ENCODE measurements around the gene C2orf74. TPM values are rescaled to one million over a fixed set of nuclear protein-coding genes. Genes with fewer than 3 reads are reported as not detected.
"Not testable (repeated sequence)": the region's sequence is repeated elsewhere in the genome, so short reads cannot be mapped to it uniquely, and the experiment has no call there.

Gene C2orf74
- total RNA-seq, 1 donor from 2014 or later = 8.7 TPM

GRCh38 chr2:61178603-61179545 is 16.9 kb downstream of the C2orf74 start:
- intact Hi-C loops (cut with micrococcal nuclease) = loop anchor here (2.0 to 5.0 kb wide), 2 partner anchors 297 to 422 kb away; partner anchors contain the start of genes PAPOLG and REL
- Mint-ChIP-seq H3K36me3 (ENCODE audit: low read depth) (peaks cover 51% of the 10 kb centered on the region), H3K4me3 (peak overlapping the region; percentile 95), H3K4me1 (peaks cover 59% of the 10 kb centered on the region), H3K27me3 (peaks cover 9% of the 10 kb centered on the region), H3K9me3 (no peaks in the 10 kb centered on the region), H3K27ac (peak overlapping the region; percentile 97)
- peak; percentile 64 for DNase-seq

- intact Hi-C loops (cut with micrococcal nuclease) = loop anchor here (2.0 to 5.0 kb wide), 2 partner anchors 298 to 423 kb away; partner anchors contain the start of genes PAPOLG and REL
- Mint-ChIP-seq H3K4me1 (peaks cover 63% of the 10 kb centered on the region), H3K27ac (peak overlapping the region; percentile 46), H3K9me3 (no peaks in the 10 kb centered on the region), H3K27me3 (peaks cover 7% of the 10 kb centered on the region), H3K36me3 (ENCODE audit: low read depth) (peaks cover 59% of the 10 kb centered on the region), H3K4me3 (peak overlapping the region; percentile 95)
- no peak for DNase-seq
Observed at GRCh38 chr2:61179701-61180639, 18.0 kb downstream of the C2orf74 start.

- peaks cover 66% of the 10 kb centered on the region for H3K36me3 Mint-ChIP-seq (ENCODE audit: low read depth)
- peak overlapping the region; percentile 95 for H3K4me3 Mint-ChIP-seq
- no peak for DNase-seq
- H3K27me3 Mint-ChIP-seq = peaks cover under 1% of the 10 kb centered on the region
- peaks cover 64% of the 10 kb centered on the region for H3K4me1 Mint-ChIP-seq
- H3K9me3 Mint-ChIP-seq = no peaks in the 10 kb centered on the region
- intact Hi-C loops (cut with micrococcal nuclease) = no loop called here
- H3K27ac Mint-ChIP-seq = no peak overlapping the region
Observed at GRCh38 chr2:61180686-61181085, 18.7 kb downstream of the C2orf74 start.

- H3K36me3 Mint-ChIP-seq (ENCODE audit: low read depth) = peaks cover 74% of the 10 kb centered on the region
- H3K4me3 Mint-ChIP-seq = peak overlapping the region; percentile 95
- no peaks in the 10 kb centered on the region for H3K27me3 Mint-ChIP-seq
- peak overlapping the region; percentile 48 for H3K27ac Mint-ChIP-seq
- peaks cover 59% of the 10 kb centered on the region for H3K4me1 Mint-ChIP-seq
- intact Hi-C loops (cut with micrococcal nuclease) = no loop called here
- H3K9me3 Mint-ChIP-seq = no peaks in the 10 kb centered on the region
- DNase-seq = no peak
Observed at GRCh38 chr2:61181382-61182058, 19.5 kb downstream of the C2orf74 start.

- intact Hi-C loops (cut with micrococcal nuclease) = no loop called here
- Mint-ChIP-seq H3K36me3 (ENCODE audit: low read depth) (peaks cover 79% of the 10 kb centered on the region), H3K4me1 (peaks cover 56% of the 10 kb centered on the region), H3K9me3 (no peaks in the 10 kb centered on the region), H3K27me3 (no peaks in the 10 kb centered on the region), H3K27ac (no peak overlapping the region), H3K4me3 (peak overlapping the region; percentile 21)
- DNase-seq = no peak
Observed at GRCh38 chr2:61182059-61182383, 20.0 kb downstream of the C2orf74 start.

- Mint-ChIP-seq H3K4me3 (no peak overlapping the region), H3K4me1 (peaks cover 50% of the 10 kb centered on the region), H3K27me3 (no peaks in the 10 kb centered on the region), H3K36me3 (ENCODE audit: low read depth) (peaks cover 89% of the 10 kb centered on the region), H3K9me3 (no peaks in the 10 kb centered on the region), H3K27ac (no peak overlapping the region)
- no peak for DNase-seq
- intact Hi-C loops (cut with micrococcal nuclease) = no loop called here
Observed at GRCh38 chr2:61183795-61184194, 21.8 kb downstream of the C2orf74 start.

- H3K27ac Mint-ChIP-seq = no peak overlapping the region
- peaks cover 90% of the 10 kb centered on the region for H3K36me3 Mint-ChIP-seq (ENCODE audit: low read depth)
- DNase-seq = no peak
- intact Hi-C loops (cut with micrococcal nuclease) = no loop called here
- no peaks in the 10 kb centered on the region for H3K9me3 Mint-ChIP-seq
- peaks cover 46% of the 10 kb centered on the region for H3K4me1 Mint-ChIP-seq
- no peaks in the 10 kb centered on the region for H3K27me3 Mint-ChIP-seq
- no peak overlapping the region for H3K4me3 Mint-ChIP-seq
Observed at GRCh38 chr2:61184263-61184662, 22.3 kb downstream of the C2orf74 start.

GRCh38 chr2:61185231-61185728 is 23.3 kb downstream of the C2orf74 start:
- Mint-ChIP-seq H3K27ac (peak overlapping the region; percentile 34), H3K4me1 (peaks cover 36% of the 10 kb centered on the region), H3K27me3 (no peaks in the 10 kb centered on the region), H3K4me3 (no peak overlapping the region), H3K36me3 (ENCODE audit: low read depth) (peaks cover 91% of the 10 kb centered on the region), H3K9me3 (no peaks in the 10 kb centered on the region)
- no peak for DNase-seq
- intact Hi-C loops (cut with micrococcal nuclease) = no loop called here

- DNase-seq = no peak
- intact Hi-C loops (cut with micrococcal nuclease) = no loop called here
- H3K27me3 Mint-ChIP-seq = no peaks in the 10 kb centered on the region
- H3K4me3 Mint-ChIP-seq = no peak overlapping the region
- H3K4me1 Mint-ChIP-seq = peaks cover 26% of the 10 kb centered on the region
- H3K9me3 Mint-ChIP-seq = no peaks in the 10 kb centered on the region
- H3K27ac Mint-ChIP-seq = peak overlapping the region; percentile 68
- H3K36me3 Mint-ChIP-seq (ENCODE audit: low read depth) = peaks cover 87% of the 10 kb centered on the region
Observed at GRCh38 chr2:61187085-61187484, 25.1 kb downstream of the C2orf74 start.

- H3K9me3 Mint-ChIP-seq = no peaks in the 10 kb centered on the region
- peaks cover 11% of the 10 kb centered on the region for H3K4me1 Mint-ChIP-seq
- peak; percentile 69 for DNase-seq
- H3K27me3 Mint-ChIP-seq = no peaks in the 10 kb centered on the region
- H3K4me3 Mint-ChIP-seq = no peak overlapping the region
- H3K27ac Mint-ChIP-seq = peak overlapping the region; percentile 49
- peaks cover 43% of the 10 kb centered on the region for H3K36me3 Mint-ChIP-seq (ENCODE audit: low read depth)
- intact Hi-C loops (cut with micrococcal nuclease) = no loop called here
Observed at GRCh38 chr2:61193670-61194561, 31.9 kb downstream of the C2orf74 start.

- H3K4me3 Mint-ChIP-seq; H3K27me3 Mint-ChIP-seq; intact Hi-C loops (cut with micrococcal nuclease); H3K9me3 Mint-ChIP-seq; H3K27ac Mint-ChIP-seq: not testable (repeated sequence)
- Mint-ChIP-seq H3K4me1 (peaks cover 11% of the 10 kb centered on the region), H3K36me3 (ENCODE audit: low read depth) (peaks cover 42% of the 10 kb centered on the region)
- peak; percentile 37 for DNase-seq
Observed at GRCh38 chr2:61194646-61195045, 32.7 kb downstream of the C2orf74 start.

GRCh38 chr2:61196671-61197070 is 34.7 kb downstream of the C2orf74 start:
- Mint-ChIP-seq H3K4me1 (peaks cover 5% of the 10 kb centered on the region), H3K9me3 (no peaks in the 10 kb centered on the region), H3K27ac (peak overlapping the region; percentile 25), H3K27me3 (no peaks in the 10 kb centered on the region), H3K4me3 (no peak overlapping the region), H3K36me3 (ENCODE audit: low read depth) (peaks cover 32% of the 10 kb centered on the region)
- intact Hi-C loops (cut with micrococcal nuclease) = no loop called here
- no peak for DNase-seq

Data from activated CD4-positive, alpha-beta T cell treated with anti-CD3 and anti-CD28 coated beads, Interleukin-2, amount 10 ng/mL, durations not matched to agents 24 days and 14 days (primary cell).